ENCODE measurements around the gene TPH2. TPM values are rescaled to one million over a fixed set of nuclear protein-coding genes. Genes with fewer than 3 reads are reported as not detected.

Gene TPH2
- total and polyA plus RNA-seq, 2 of the 13 experiments (the other 11 are each of a cell fraction or from before 2014, with no cell fraction given): not detected

DNA sequence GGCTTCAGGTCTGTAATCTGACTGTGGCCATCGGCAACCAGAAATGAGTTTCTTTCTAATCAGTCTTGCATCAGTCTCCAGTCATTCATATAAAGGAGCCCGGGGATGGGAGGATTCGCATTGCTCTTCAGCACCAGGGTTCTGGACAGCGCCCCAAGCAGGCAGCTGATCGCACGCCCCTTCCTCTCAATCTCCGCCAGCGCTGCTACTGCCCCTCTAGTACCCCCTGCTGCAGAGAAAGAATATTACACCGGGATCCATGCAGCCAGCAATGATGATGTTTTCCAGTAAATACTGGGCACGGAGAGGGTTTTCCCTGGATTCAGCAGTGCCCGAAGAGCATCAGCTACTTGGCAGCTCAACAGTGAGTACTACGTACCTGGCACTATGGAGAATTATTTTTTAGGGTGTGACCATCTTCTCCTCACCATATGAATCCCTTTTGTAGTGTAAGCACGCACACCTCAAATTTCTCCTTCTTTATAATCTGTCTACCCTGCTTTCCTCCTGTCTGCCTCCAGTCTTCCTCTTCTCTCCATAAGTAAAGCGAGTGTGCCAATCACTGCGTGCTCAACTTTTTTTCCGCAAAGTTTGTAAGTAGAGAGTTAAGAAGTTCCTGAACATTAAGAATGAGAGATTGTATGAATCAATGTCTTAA lies at the start of gene TPH2 (continued):
- TF ChIP-seq, protein P1, sequence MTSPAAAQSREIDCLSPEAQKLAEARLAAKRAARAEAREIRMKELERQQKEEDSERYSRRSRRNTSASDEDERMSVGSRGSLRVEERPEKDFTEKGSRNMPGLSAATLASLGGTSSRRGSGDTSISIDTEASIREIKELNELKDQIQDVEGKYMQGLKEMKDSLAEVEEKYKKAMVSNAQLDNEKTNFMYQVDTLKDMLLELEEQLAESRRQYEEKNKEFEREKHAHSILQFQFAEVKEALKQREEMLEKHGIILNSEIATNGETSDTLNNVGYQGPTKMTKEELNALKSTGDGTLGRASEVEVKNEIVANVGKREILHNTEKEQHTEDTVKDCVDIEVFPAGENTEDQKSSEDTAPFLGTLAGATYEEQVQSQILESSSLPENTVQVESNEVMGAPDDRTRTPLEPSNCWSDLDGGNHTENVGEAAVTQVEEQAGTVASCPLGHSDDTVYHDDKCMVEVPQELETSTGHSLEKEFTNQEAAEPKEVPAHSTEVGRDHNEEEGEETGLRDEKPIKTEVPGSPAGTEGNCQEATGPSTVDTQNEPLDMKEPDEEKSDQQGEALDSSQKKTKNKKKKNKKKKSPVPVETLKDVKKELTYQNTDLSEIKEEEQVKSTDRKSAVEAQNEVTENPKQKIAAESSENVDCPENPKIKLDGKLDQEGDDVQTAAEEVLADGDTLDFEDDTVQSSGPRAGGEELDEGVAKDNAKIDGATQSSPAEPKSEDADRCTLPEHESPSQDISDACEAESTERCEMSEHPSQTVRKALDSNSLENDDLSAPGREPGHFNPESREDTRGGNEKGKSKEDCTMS (CRISPR knock-in tag; conservative IDR thresholded peaks at IDR 0.05): 0 out of 2 replicates have a peak, but pooled peaks have one; percentile 84
- TF ChIP-seq MIER3 (CRISPR knock-in tag; IDR thresholded peaks at IDR 0.05; ENCODE audit: borderline replicate concordance): 0 out of 2 replicates have a peak, but pooled peaks have one; percentile 45
- peak; percentile 65; the same call in 1 of the 2 replicates for TF ChIP-seq ZNF670 (CRISPR knock-in tag; IDR thresholded peaks at IDR 0.05; ENCODE audit: borderline replicate concordance)
- TF ChIP-seq, protein P2, sequence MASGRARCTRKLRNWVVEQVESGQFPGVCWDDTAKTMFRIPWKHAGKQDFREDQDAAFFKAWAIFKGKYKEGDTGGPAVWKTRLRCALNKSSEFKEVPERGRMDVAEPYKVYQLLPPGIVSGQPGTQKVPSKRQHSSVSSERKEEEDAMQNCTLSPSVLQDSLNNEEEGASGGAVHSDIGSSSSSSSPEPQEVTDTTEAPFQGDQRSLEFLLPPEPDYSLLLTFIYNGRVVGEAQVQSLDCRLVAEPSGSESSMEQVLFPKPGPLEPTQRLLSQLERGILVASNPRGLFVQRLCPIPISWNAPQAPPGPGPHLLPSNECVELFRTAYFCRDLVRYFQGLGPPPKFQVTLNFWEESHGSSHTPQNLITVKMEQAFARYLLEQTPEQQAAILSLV (CRISPR knock-in tag; IDR thresholded peaks at IDR 0.05; ENCODE audit: borderline replicate concordance): peak; percentile 77; the same call in 1 of the 2 replicates
- TF ChIP-seq HOXA5 (CRISPR knock-in tag; IDR thresholded peaks at IDR 0.05): peak; percentile 95
- 0 out of 2 replicates have a peak, but pooled peaks have one; percentile 41 for TF ChIP-seq ZNF776 (CRISPR knock-in tag; IDR thresholded peaks at IDR 0.05)
- peak; percentile 60; the same call in 1 of the 2 replicates for TF ChIP-seq CBX5 (CRISPR knock-in tag; IDR thresholded peaks at IDR 0.05; ENCODE audit: borderline replicate concordance)
- TF ChIP-seq, protein P3, sequence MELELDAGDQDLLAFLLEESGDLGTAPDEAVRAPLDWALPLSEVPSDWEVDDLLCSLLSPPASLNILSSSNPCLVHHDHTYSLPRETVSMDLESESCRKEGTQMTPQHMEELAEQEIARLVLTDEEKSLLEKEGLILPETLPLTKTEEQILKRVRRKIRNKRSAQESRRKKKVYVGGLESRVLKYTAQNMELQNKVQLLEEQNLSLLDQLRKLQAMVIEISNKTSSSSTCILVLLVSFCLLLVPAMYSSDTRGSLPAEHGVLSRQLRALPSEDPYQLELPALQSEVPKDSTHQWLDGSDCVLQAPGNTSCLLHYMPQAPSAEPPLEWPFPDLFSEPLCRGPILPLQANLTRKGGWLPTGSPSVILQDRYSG (CRISPR knock-in tag; IDR thresholded peaks at IDR 0.05): peak; percentile 88; the same call in 1 of the 2 replicates
- TF ChIP-seq, protein P4, sequence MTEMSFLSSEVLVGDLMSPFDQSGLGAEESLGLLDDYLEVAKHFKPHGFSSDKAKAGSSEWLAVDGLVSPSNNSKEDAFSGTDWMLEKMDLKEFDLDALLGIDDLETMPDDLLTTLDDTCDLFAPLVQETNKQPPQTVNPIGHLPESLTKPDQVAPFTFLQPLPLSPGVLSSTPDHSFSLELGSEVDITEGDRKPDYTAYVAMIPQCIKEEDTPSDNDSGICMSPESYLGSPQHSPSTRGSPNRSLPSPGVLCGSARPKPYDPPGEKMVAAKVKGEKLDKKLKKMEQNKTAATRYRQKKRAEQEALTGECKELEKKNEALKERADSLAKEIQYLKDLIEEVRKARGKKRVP (CRISPR knock-in tag; IDR thresholded peaks at IDR 0.05): no peak; a peak in 1 of 4 replicates
- peak; percentile 81; the same call in 1 of the 2 replicates for TF ChIP-seq ZNF367 (CRISPR knock-in tag; IDR thresholded peaks at IDR 0.05; ENCODE audit: borderline replicate concordance)
- no peak for TF ChIP-seq MEIS1 (CRISPR knock-in tag; IDR thresholded peaks at IDR 0.05; ENCODE audit: borderline replicate concordance)
- TF ChIP-seq SP5 (CRISPR knock-in tag; IDR thresholded peaks at IDR 0.05; ENCODE audit: borderline replicate concordance, low read depth): 0 out of 2 replicates have a peak, but pooled peaks have one; percentile 22
- no peak for TF ChIP-seq ZNF251 (CRISPR knock-in tag; IDR thresholded peaks at IDR 0.05)
- TF ChIP-seq, protein P5, sequence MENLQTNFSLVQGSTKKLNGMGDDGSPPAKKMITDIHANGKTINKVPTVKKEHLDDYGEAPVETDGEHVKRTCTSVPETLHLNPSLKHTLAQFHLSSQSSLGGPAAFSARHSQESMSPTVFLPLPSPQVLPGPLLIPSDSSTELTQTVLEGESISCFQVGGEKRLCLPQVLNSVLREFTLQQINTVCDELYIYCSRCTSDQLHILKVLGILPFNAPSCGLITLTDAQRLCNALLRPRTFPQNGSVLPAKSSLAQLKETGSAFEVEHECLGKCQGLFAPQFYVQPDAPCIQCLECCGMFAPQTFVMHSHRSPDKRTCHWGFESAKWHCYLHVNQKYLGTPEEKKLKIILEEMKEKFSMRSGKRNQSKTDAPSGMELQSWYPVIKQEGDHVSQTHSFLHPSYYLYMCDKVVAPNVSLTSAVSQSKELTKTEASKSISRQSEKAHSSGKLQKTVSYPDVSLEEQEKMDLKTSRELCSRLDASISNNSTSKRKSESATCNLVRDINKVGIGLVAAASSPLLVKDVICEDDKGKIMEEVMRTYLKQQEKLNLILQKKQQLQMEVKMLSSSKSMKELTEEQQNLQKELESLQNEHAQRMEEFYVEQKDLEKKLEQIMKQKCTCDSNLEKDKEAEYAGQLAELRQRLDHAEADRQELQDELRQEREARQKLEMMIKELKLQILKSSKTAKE (CRISPR knock-in tag; IDR thresholded peaks at IDR 0.05; ENCODE audit: borderline replicate concordance): no peak
- 0 out of 2 replicates have a peak, but pooled peaks have one; percentile 63 for TF ChIP-seq ZNF510 (CRISPR knock-in tag; IDR thresholded peaks at IDR 0.05; ENCODE audit: low read depth)
- TF ChIP-seq SRSF9 (IDR thresholded peaks at IDR 0.05; ENCODE audit: borderline replicate concordance, insufficient read depth, low read depth, low read length, poor library complexity, severe bottlenecking): no peak
- TF ChIP-seq SMAD9 (CRISPR knock-in tag; IDR thresholded peaks at IDR 0.05): no peak
- no peak for TF ChIP-seq ZNF44 (CRISPR knock-in tag; IDR thresholded peaks at IDR 0.05)

Measured in HepG2 (cell line).